K562 (cell line): ENCODE results near the gene SSBP2. TPM values are rescaled to one million over a fixed set of nuclear protein-coding genes. Genes with fewer than 3 reads are reported as not detected.

Experiments
- ATAC-seq: fragments of 200-7000 bp; cut with Tn5 transposase; 3 replicates; pipeline ENCODE4 v1.9.1; 2020; ENCODE audit warnings: moderate library complexity
- BruUV-seq: library from RNA; stranded (reverse); fragments of 400-500 nt; replicated peaks from 2 replicates; lab custom pipeline; 2021; lab: Mats Ljungman, UMichigan
- CTCF ChIA-PET: fragments of 300-600 bp; formaldehyde crosslinking; extraction: SDS; loops from one replicate; lab custom pipeline; 2021; ENCODE audit warnings: low intra/inter-chr PET ratio; lab: Yijun Ruan, JAX
- POLR2A ChIA-PET: fragments of 300-600, 350-650 bp; sonication (Branson Sonifier 250); formaldehyde crosslinking; extraction: SDS; loops from one replicate; lab custom pipeline; 2021; ENCODE audit warnings: antibody characterized with exemption, inconsistent platforms; lab: Yijun Ruan, JAX
- DNase-seq, 4 experiments: peaks; one replicate each; pipeline versions ENCODE4 v3.0.0 to v3.0.0-alpha.2; 2011 to 2018; ENCODE audit warnings: low spot score in 3 of 4, mixed read lengths in 3 of 4; ENCODE audit errors: extremely low read depth in 1 of 4
- FAIRE-seq: peaks from 2 replicates; lab custom pipeline; 2011; peaks lifted over from hg19 to GRCh38; lab: Jason Lieb, UNC
- H2AFZ ChIP-seq: 2 replicates; pipeline ENCODE4 v1.6.0; 2011; ENCODE audit warnings: low read depth, low read length, control low read depth, inconsistent platforms
- H3K27ac ChIP-seq: fragments of 200-600 bp; 3 replicates; pipeline ENCODE4 v1.8.0; 2011; ENCODE audit warnings: low read depth, mild to moderate bottlenecking, control low read depth, inconsistent platforms, low read length, moderate library complexity, mixed read lengths; ENCODE audit errors: extremely low read depth
- H3K27me3 ChIP-seq, 2 experiments: fragments of 300-600 bp in 1 of 2; 2 replicates in 1 of 2; 3 replicates in 1 of 2; pipeline versions ENCODE4 v1.6.0 to v1.8.0; 2011; ENCODE audit warnings: inconsistent platforms in 2 of 2, low read length in 2 of 2, mild to moderate bottlenecking in 1 of 2, mixed read lengths in 1 of 2, moderate library complexity in 1 of 2; ENCODE audit not compliant: control insufficient read depth in 2 of 2, insufficient read depth in 2 of 2
- H3K36me3 ChIP-seq: fragments of 300-600 bp; 3 replicates; pipeline ENCODE4 v1.8.0; 2011; ENCODE audit warnings: mild to moderate bottlenecking, low read length, inconsistent platforms; ENCODE audit not compliant: control insufficient read depth, insufficient read depth
- H3K4me1 ChIP-seq, 2 experiments: fragments of 200-600 bp in 1 of 2; replicated peaks in 1 of 2; 2 replicates in 1 of 2; 3 replicates in 1 of 2; pipeline versions ENCODE4 v1.5.1 to v1.8.0; 2011; ENCODE audit warnings: inconsistent platforms in 2 of 2, low read length in 2 of 2, mild to moderate bottlenecking in 1 of 2, mixed read lengths in 1 of 2, moderate library complexity in 1 of 2; ENCODE audit not compliant: control insufficient read depth in 2 of 2, insufficient read depth in 2 of 2
- H3K4me2 ChIP-seq: 2 replicates; pipeline ENCODE4 v1.6.1; 2011; ENCODE audit warnings: low read length, control low read depth, inconsistent platforms, mixed read lengths; ENCODE audit not compliant: insufficient read depth
- H3K4me3 ChIP-seq: fragments of 200-600 bp; sonication (generic), shearing (Covaris generic); 2 replicates; pipeline ENCODE4 v1.5.1; 2016; ENCODE audit warnings: control low read depth, inconsistent platforms
- H3K79me2 ChIP-seq: fragments of 200-600 bp; 3 replicates; pipeline ENCODE4 v1.8.0; 2011; ENCODE audit warnings: low read length, inconsistent platforms; ENCODE audit not compliant: control insufficient read depth, insufficient read depth
- H3K9ac ChIP-seq, 2 experiments: 2 replicates each; pipeline versions ENCODE4 v1.6.0 to v1.6.1; 2011; ENCODE audit warnings: low read depth in 2 of 2, low read length in 2 of 2, control low read depth in 1 of 2, inconsistent platforms in 1 of 2, mild to moderate bottlenecking in 1 of 2, mixed read lengths in 1 of 2; ENCODE audit not compliant: insufficient read depth in 1 of 2
- H3K9me1 ChIP-seq: one replicate; pipeline ENCODE4 v1.6.0; 2011; ENCODE audit warnings: inconsistent platforms, mild to moderate bottlenecking, low read length, moderate library complexity; ENCODE audit not compliant: control insufficient read depth, insufficient read depth
- H3K9me3 ChIP-seq: replicated peaks from 2 replicates; pipeline ENCODE4 v1.5.1; 2011; ENCODE audit warnings: low read depth, low read length, inconsistent platforms; ENCODE audit not compliant: control insufficient read depth, insufficient read depth
- H4K20me1 ChIP-seq: replicated peaks from 2 replicates; pipeline ENCODE4 v1.6.1; 2011; ENCODE audit warnings: low read length, inconsistent platforms, mixed read lengths; ENCODE audit not compliant: control insufficient read depth, insufficient read depth
- HMG20B ChIP-seq: fragments of 250-450 bp; sonication (Bioruptor Pico); IDR thresholded peaks from 2 replicates; pipeline ENCODE4 v1.5.0; 2021; ENCODE audit warnings: mild to moderate bottlenecking
- NELFE ChIP-seq: IDR thresholded peaks from 2 replicates; pipeline ENCODE4 v1.6.1; 2011; ENCODE audit warnings: mild to moderate bottlenecking; ENCODE audit not compliant: insufficient read depth, insufficient read length
- NR3C1 ChIP-seq: sonication (generic); formaldehyde crosslinking; IDR thresholded peaks from 2 replicates; pipeline ENCODE4 v1.8.1; 2022; ENCODE audit warnings: missing genetic modification reagents
- POU5F1 ChIP-seq: fragments of 150-350 bp; IDR thresholded peaks from 2 replicates; pipeline ENCODE4 v1.6.1; 2014; ENCODE audit warnings: borderline replicate concordance, low read length, low read depth, mild to moderate bottlenecking; ENCODE audit not compliant: partially characterized antibody
- ZNF134 ChIP-seq: fragments of 250-450 bp; sonication (Bioruptor Pico); conservative IDR thresholded peaks from 2 replicates; pipeline ENCODE4 v1.4.0; 2020
- ZNF830 ChIP-seq: fragments of 250-450 bp; sonication (Bioruptor Pico); IDR thresholded peaks from 2 replicates; pipeline ENCODE4 v1.5.0; 2021; ENCODE audit warnings: mild to moderate bottlenecking
- WGBS: fragments of 100-300 bp; shearing (Covaris generic); methylation state at CpG from one replicate; pipeline ENCODE4 v1.1.6; 2016; ENCODE audit warnings: low coverage, mixed read lengths; ENCODE audit not compliant: insufficient coverage; ENCODE audit errors: missing lambda C conversion rate; 5-methylcytosine and 5-hydroxymethylcytosine counted together
- in situ Hi-C: fragments of 300-500 bp; cut with MboI; formaldehyde crosslinking; loops from 4 replicates; pipeline ENCODE4 v1.15.0; 2018; ENCODE audit warnings: inconsistent platforms, mixed read lengths
- intact Hi-C: fragments of 100-400 bp; cut with micrococcal nuclease; formaldehyde crosslinking; loops from 2 replicates; pipeline ENCODE4 v1.14.2; 2022
- polyA plus RNA-seq, 8 experiments: library from polyadenylated mRNA; depleted of rRNA in 4 of 8; stranded (reverse) in 5 of 8; unstranded in 3 of 8; fragments of >200 nt; fragmentation: Nextera tagmentation in 2 of 8; fragmentation: Illumina TruSeq in 1 of 8; extraction: Ambion mirVana in 2 of 8; extraction: Trizol in 1 of 8; gene quantifications; 2 replicates each; pipeline versions ENCODE4 v1.2.1 to v1.2.3, GENCODE V29; 2011 to 2014; ENCODE audit warnings: inconsistent platforms in 1 of 8, missing spikeins in 1 of 8
- total RNA-seq, 7 experiments: library from RNA; depleted of rRNA in 6 of 7; stranded (reverse); fragments of >200 nt in 6 of 7; fragmentation: Illumina TruSeq in 2 of 7; extraction: Trizol in 2 of 7; gene quantifications; 2 replicates each; pipeline versions ENCODE4 v1.2.1 to v1.2.3, GENCODE V29; 2011 to 2021; ENCODE audit warnings: low replicate concordance in 1 of 7
- TF ChIP-seq, protein P1 (sequence below), 2 experiments: fragments of 450-650 bp in 1 of 2; sonication (generic) in 1 of 2; formaldehyde crosslinking in 1 of 2; IDR thresholded peaks; 2 replicates each; pipeline versions ENCODE4 v1.7.1 to v1.9.0; 2016 to 2022; ENCODE audit warnings: inconsistent platforms in 1 of 2, mild to moderate bottlenecking in 1 of 2, missing genetic modification reagents in 1 of 2
- TF ChIP-seq, protein P2 (sequence below): fragments of 250-450 bp; sonication (Bioruptor Pico); IDR thresholded peaks from 2 replicates; pipeline ENCODE4 v1.5.0; 2020; ENCODE audit warnings: mild to moderate bottlenecking

Gene SSBP2
- total and polyA plus RNA-seq, 9 of the 15 experiments (the other 6 are each of a cell fraction or from before 2014, with no cell fraction given) = 22.3 to 133 (median 42.1) TPM

- no peaks in the 10 kb centered on the region for H3K27me3 ChIP-seq
- DNase-seq (no peak), ATAC-seq (no peak), FAIRE-seq (no peak)
- H3K27ac ChIP-seq = no peak overlapping the region
- no peak overlapping the region for H3K9ac ChIP-seq
- no peak overlapping the region for H2AFZ ChIP-seq
- no peaks in the 10 kb centered on the region for H3K9me3 ChIP-seq
- intact Hi-C loops = no loop called here
- no peak overlapping the region for H3K4me3 ChIP-seq
- CTCF ChIA-PET = no interaction called here
- BruUV-seq = no TSS peak
- in situ Hi-C loops = no loop called here
- H3K79me2 ChIP-seq = no peaks in the 10 kb centered on the region
- POLR2A ChIA-PET = no interaction called here
- no peak overlapping the region for H3K4me2 ChIP-seq
- H3K4me1 ChIP-seq = no peaks in the 10 kb centered on the region
- no peaks in the 10 kb centered on the region for H3K9me1 ChIP-seq
- WGBS = 100% methylated on average over 2 of the region's 2 CpGs
- H3K36me3 ChIP-seq = no peaks in the 10 kb centered on the region
- TF ChIP-seq, protein P1, sequence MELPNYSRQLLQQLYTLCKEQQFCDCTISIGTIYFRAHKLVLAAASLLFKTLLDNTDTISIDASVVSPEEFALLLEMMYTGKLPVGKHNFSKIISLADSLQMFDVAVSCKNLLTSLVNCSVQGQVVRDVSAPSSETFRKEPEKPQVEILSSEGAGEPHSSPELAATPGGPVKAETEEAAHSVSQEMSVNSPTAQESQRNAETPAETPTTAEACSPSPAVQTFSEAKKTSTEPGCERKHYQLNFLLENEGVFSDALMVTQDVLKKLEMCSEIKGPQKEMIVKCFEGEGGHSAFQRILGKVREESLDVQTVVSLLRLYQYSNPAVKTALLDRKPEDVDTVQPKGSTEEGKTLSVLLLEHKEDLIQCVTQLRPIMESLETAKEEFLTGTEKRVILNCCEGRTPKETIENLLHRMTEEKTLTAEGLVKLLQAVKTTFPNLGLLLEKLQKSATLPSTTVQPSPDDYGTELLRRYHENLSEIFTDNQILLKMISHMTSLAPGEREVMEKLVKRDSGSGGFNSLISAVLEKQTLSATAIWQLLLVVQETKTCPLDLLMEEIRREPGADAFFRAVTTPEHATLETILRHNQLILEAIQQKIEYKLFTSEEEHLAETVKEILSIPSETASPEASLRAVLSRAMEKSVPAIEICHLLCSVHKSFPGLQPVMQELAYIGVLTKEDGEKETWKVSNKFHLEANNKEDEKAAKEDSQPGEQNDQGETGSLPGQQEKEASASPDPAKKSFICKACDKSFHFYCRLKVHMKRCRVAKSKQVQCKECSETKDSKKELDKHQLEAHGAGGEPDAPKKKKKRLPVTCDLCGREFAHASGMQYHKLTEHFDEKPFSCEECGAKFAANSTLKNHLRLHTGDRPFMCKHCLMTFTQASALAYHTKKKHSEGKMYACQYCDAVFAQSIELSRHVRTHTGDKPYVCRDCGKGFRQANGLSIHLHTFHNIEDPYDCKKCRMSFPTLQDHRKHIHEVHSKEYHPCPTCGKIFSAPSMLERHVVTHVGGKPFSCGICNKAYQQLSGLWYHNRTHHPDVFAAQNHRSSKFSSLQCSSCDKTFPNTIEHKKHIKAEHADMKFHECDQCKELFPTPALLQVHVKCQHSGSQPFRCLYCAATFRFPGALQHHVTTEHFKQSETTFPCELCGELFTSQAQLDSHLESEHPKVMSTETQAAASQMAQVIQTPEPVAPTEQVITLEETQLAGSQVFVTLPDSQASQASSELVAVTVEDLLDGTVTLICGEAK (IDR thresholded peaks at IDR 0.05) = peak; percentile 86
- TF ChIP-seq, protein P1 (CRISPR knock-in tag; IDR thresholded peaks at IDR 0.05) = peak; percentile 55; the same call in 1 of the 2 replicates
- TF ChIP-seq, protein P2, sequence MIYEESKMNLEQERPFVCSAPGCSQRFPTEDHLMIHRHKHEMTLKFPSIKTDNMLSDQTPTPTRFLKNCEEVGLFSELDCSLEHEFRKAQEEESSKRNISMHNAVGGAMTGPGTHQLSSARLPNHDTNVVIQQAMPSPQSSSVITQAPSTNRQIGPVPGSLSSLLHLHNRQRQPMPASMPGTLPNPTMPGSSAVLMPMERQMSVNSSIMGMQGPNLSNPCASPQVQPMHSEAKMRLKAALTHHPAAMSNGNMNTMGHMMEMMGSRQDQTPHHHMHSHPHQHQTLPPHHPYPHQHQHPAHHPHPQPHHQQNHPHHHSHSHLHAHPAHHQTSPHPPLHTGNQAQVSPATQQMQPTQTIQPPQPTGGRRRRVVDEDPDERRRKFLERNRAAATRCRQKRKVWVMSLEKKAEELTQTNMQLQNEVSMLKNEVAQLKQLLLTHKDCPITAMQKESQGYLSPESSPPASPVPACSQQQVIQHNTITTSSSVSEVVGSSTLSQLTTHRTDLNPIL (CRISPR knock-in tag) = no peak
- TF ChIP-seq NELFE = no peak
- TF ChIP-seq POU5F1 = no peak
- no peak for TF ChIP-seq ZNF830 (CRISPR knock-in tag)
- no peak for TF ChIP-seq ZNF134 (CRISPR knock-in tag)
- TF ChIP-seq HMG20B = no peak
- TF ChIP-seq NR3C1 (CRISPR knock-in tag) = no peak
- no peaks in the 10 kb centered on the region for H4K20me1 ChIP-seq
These were observed 262.0 kb downstream of the SSBP2 start for GRCh38 chr5:81488862-81489261.
